Vagina (tissue), 2 donors: ENCODE results near the gene C2CD2.

Experiments
- POLR2A ChIP-seq, 2 donors: fragments of 450-650 bp; IDR thresholded peaks; one replicate each; pipeline ENCODE4 v1.6.1; 2017; ENCODE audit warnings: antibody characterized with exemption in 2 of 2, mild to moderate bottlenecking in 2 of 2, moderate library complexity in 2 of 2
- POLR2AphosphoS5 ChIP-seq, 2 donors: sonication (generic); formaldehyde crosslinking; IDR thresholded peaks; one replicate each; pipeline ENCODE4 v1.9.0; 2017; ENCODE audit warnings: antibody characterized with exemption in 2 of 2, mild to moderate bottlenecking in 2 of 2, low read depth in 1 of 2; ENCODE audit not compliant: insufficient read depth in 1 of 2
- TF ChIP-seq, protein P1 (sequence below), 3 experiments: fragments of 450-650 bp in 2 of 3; fragments of 200-600 bp in 1 of 3; sonication (generic) in 1 of 3; IDR thresholded peaks; one replicate each; pipeline ENCODE4 v1.5.1; 2017 to 2019; ENCODE audit warnings: antibody characterized with exemption in 3 of 3, mild to moderate bottlenecking in 2 of 3, moderate library complexity in 2 of 3

DNA sequence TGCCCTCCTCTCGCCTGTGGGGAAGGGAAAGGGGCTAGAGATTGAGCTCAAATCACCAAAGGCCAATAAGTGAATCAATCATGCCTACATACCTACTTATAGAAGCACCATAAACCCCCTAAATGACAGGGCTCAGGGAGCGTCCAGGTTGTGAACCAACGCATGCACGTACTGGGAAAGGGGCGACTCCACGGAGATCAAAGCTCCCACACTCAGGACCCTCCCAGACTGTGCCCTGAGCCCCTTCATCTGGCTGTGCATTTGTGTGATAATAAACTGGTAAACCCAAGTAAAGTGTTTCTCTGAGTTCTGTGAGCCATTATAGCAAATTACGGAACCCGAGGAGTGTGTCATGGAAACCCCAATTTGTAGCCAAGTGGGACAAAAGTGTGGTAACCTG lies 50.9 kb downstream of the C2CD2 start:
- TF ChIP-seq, protein P1, sequence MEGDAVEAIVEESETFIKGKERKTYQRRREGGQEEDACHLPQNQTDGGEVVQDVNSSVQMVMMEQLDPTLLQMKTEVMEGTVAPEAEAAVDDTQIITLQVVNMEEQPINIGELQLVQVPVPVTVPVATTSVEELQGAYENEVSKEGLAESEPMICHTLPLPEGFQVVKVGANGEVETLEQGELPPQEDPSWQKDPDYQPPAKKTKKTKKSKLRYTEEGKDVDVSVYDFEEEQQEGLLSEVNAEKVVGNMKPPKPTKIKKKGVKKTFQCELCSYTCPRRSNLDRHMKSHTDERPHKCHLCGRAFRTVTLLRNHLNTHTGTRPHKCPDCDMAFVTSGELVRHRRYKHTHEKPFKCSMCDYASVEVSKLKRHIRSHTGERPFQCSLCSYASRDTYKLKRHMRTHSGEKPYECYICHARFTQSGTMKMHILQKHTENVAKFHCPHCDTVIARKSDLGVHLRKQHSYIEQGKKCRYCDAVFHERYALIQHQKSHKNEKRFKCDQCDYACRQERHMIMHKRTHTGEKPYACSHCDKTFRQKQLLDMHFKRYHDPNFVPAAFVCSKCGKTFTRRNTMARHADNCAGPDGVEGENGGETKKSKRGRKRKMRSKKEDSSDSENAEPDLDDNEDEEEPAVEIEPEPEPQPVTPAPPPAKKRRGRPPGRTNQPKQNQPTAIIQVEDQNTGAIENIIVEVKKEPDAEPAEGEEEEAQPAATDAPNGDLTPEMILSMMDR (IDR thresholded peaks at IDR 0.05), result no peak
- TF ChIP-seq POLR2A (IDR thresholded peaks at IDR 0.05) (no peak), POLR2AphosphoS5 (IDR thresholded peaks at IDR 0.05; ENCODE audit: insufficient read depth in 1 of 2, low read depth in 1 of 2) (no peak)
